ENCODE measurements around the gene ZC4H2. TPM values are rescaled to one million over a fixed set of nuclear protein-coding genes. Genes with fewer than 3 reads are reported as not detected.
"Not testable (repeated sequence)": the region's sequence is repeated elsewhere in the genome, so short reads cannot be mapped to it uniquely, and the experiment has no call there.

Gene ZC4H2
- total RNA-seq, 1 experiment from 2014 or later = 23.6 TPM

DNA sequence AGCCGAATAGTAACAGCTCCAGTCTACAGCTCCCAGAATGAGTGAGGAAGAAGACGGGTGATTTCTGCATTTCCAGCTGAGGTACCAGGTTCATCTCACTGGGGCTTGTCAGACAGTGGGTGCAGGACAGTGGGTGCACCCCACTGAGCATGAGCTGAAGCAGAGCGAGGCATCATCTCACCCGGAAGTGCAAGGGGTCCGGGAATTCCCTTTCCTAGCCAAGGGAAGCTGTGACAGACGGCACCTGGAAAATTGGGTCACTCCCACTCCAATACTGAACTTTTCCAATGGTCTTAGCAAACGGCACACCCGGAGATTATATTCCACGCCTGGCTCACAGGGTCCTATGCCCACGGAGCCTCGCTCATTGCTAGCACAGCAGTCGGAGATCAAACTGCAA lies 97.5 kb downstream of the ZC4H2 start:
- H3K27me3 ChIP-seq (ENCODE audit: control insufficient read depth, insufficient read depth, low read length); DNase-seq; H3K36me3 ChIP-seq (replicated peaks; ENCODE audit: control insufficient read depth, insufficient read depth, low read length); H3K4me3 ChIP-seq (ENCODE audit: insufficient read depth, low read depth, low read length): not testable (repeated sequence)

- H3K36me3 ChIP-seq (replicated peaks; ENCODE audit: control insufficient read depth, insufficient read depth, low read length) = no peaks in the 10 kb centered on the region
- no peak for DNase-seq
- no peaks in the 10 kb centered on the region for H3K27me3 ChIP-seq (ENCODE audit: control insufficient read depth, insufficient read depth, low read length)
- no peak overlapping the region for H3K4me3 ChIP-seq (ENCODE audit: insufficient read depth, low read depth, low read length)
Observed at GRCh38 chrX:64867217-64867616, 109.0 kb downstream of the ZC4H2 start.

Other genes starting within 250 kb of the ZC4H2 start
- gene ZC3H12B, start 58.4 kb upstream of the ZC4H2 start, total RNA-seq (2014; rRNA removed; shearing (Covaris generic)) = 0.59 and 0.92 TPM in 2 replicates